Regular cardiac myocyte (primary cell): ENCODE results near the gene USP33. TPM values are rescaled to one million over a fixed set of nuclear protein-coding genes. Genes with fewer than 3 reads are reported as not detected.

Experiments used
- total RNA-seq: library from RNA; depleted of rRNA; stranded (reverse); fragments of >200 nt; gene quantifications from 2 replicates; pipeline ENCODE4 v1.2.3, GENCODE V29; 2014

USP33 gene
- 78.4 and 122 TPM in 2 replicates for total RNA-seq

GRCh38 chr1:77759071-77760028, at the start of gene USP33:
TSS of gene USP33 (minus strand) at chr1:77759852. CDS start at chr1:77741697, 18,155 bp downstream.

GRCh38 chr1:77779529-77780281, 20.1 kb upstream of the USP33 start, which contains the start of gene MIGA1:
TSS of gene MIGA1 (plus strand) at chr1:77779649. CDS start at chr1:77783253, 3,604 bp downstream.

GRCh38 chr1:77682460-77683159, 77.0 kb downstream of the USP33 start, which contains the start of gene ZZZ3:
TSS of gene ZZZ3 (minus strand) at chr1:77682658. CDS start at chr1:77633354, 49,304 bp downstream.

Other genes with a start within 250 kb of the USP33 start
- gene ZZZ3, start 77.2 kb downstream of the USP33 start, total RNA-seq, result 70.2 and 95.8 TPM in 2 replicates
- gene MIGA1, start 19.8 kb upstream of the USP33 start, total RNA-seq, result 19.6 and 20.0 TPM in 2 replicates
- gene NEXN, start 128.8 kb upstream of the USP33 start, total RNA-seq, result 11.6 and 12.5 TPM in 2 replicates
- 76.7 and 148 TPM in 2 replicates for gene FUBP1, start 219.2 kb upstream of the USP33 start, total RNA-seq
- 205 and 283 TPM in 2 replicates for gene DNAJB4, start 245.1 kb upstream of the USP33 start, total RNA-seq